Glomerular visceral epithelial cell (primary cell): ENCODE data around the gene SRP9.
"Not testable (repeated sequence)": the region's sequence is repeated elsewhere in the genome, so short reads cannot be mapped to it uniquely, and the experiment has no call there.

Experiments
- DNase-seq: peaks from one replicate; pipeline ENCODE4 v3.0.0-alpha.2; 2016; ENCODE audit errors: extremely low spot score

The SRP9 gene

GRCh38 chr1:225814381-225814780, 36.8 kb downstream of the SRP9 start:
- no peak for DNase-seq

GRCh38 chr1:225815090-225815489, 37.5 kb downstream of the SRP9 start:
- not testable (repeated sequence) for DNase-seq

GRCh38 chr1:225815526-225816178, 38.0 kb downstream of the SRP9 start:
- no peak for DNase-seq

- no peak for DNase-seq
Observed at GRCh38 chr1:225816643-225817538, 39.3 kb downstream of the SRP9 start.

- peak; percentile 92 for DNase-seq
Observed at GRCh38 chr1:225817611-225818061, 40.0 kb downstream of the SRP9 start.

- no peak for DNase-seq
Observed at GRCh38 chr1:225818229-225818628, 40.6 kb downstream of the SRP9 start.

GRCh38 chr1:225819346-225820192, 41.9 kb downstream of the SRP9 start:
- peak; percentile 54 for DNase-seq

- no peak for DNase-seq
Observed at GRCh38 chr1:225820522-225821120, 43.0 kb downstream of the SRP9 start.

GRCh38 chr1:225822655-225823403, 45.2 kb downstream of the SRP9 start:
- no peak for DNase-seq

- DNase-seq = no peak
Observed at GRCh38 chr1:225823811-225824261, 46.2 kb downstream of the SRP9 start.

GRCh38 chr1:225824533-225824941, 46.9 kb downstream of the SRP9 start:
- no peak for DNase-seq

- DNase-seq = no peak
Observed at GRCh38 chr1:225825078-225825477, 47.5 kb downstream of the SRP9 start.

- DNase-seq = no peak
Observed at GRCh38 chr1:225825607-225826007, 48.0 kb downstream of the SRP9 start.

GRCh38 chr1:225827076-225827475, 49.5 kb downstream of the SRP9 start:
- DNase-seq = no peak

- DNase-seq = no peak
Observed at GRCh38 chr1:225828706-225829345, 51.2 kb downstream of the SRP9 start.

GRCh38 chr1:225830841-225831240, 53.2 kb downstream of the SRP9 start:
- DNase-seq = no peak

- DNase-seq = no peak
Observed at GRCh38 chr1:225834417-225835329, 57.0 kb downstream of the SRP9 start.

- DNase-seq = no peak
Observed at GRCh38 chr1:225835856-225836255, 58.2 kb downstream of the SRP9 start.

- DNase-seq = not testable (repeated sequence)
Observed at GRCh38 chr1:225836296-225836695, 58.7 kb downstream of the SRP9 start.
